SKM-1 treated with dmso at 0.1 percent for 144 hours (cell line): ENCODE data around the gene SERINC1.

Source experiments
- DNase-seq: peaks from one replicate; lab custom pipeline; 2025; ENCODE audit not compliant: unreplicated experiment; lab: John Stamatoyannopoulos, UW

The SERINC1 gene

DNA sequence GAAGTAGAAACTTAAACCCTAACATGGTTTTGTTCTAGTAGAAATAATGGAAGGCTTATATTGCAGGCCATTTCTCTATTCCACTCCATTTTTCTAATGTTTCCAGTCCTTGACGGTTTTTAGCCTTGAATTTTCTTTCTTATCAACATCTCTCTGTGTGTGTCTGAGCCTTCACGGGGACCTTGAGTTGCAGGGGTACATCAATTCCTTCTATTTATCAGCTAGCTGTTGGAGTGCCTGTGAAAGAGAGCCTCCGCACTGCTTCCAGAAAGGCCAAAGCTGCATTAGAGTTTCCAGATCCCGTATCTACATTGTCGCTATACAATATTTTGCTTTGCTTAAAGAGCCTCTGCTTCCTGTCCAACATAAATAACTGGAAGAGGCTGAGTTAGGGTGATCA, 77.6 kb downstream of the SERINC1 start:
- no peak for DNase-seq

DNA sequence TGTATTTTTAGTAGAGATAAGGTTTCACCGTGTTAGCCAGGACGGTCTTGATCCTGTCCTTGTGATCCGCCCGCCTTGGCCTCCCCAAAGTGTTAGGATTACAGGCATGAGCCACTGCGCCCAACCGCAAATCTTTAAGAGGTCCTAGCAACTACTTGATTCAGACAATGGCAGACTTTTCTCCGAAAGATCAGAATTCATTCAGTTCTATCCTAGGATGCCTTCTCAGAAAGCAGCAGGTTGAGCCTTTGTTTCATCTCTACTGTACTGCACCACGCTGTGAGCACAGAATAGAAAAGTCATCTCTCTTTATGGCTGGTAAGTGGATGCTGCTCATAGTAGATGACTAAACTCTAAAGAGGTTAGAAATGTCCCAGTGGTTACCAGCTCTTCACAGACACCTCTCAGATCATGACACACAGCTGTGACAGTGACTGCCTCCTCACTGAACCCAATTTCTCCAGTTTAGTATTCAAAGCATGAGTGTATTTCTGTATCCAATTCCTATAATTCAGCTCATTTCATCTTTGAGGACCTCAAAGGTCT, 78.2 kb downstream of the SERINC1 start:
- DNase-seq: no peak
